ENCODE results near the gene ANKRD12.
"Not testable (repeated sequence)": the region's sequence is repeated elsewhere in the genome, so short reads cannot be mapped to it uniquely, and the experiment has no call there.

ANKRD12 gene

DNA sequence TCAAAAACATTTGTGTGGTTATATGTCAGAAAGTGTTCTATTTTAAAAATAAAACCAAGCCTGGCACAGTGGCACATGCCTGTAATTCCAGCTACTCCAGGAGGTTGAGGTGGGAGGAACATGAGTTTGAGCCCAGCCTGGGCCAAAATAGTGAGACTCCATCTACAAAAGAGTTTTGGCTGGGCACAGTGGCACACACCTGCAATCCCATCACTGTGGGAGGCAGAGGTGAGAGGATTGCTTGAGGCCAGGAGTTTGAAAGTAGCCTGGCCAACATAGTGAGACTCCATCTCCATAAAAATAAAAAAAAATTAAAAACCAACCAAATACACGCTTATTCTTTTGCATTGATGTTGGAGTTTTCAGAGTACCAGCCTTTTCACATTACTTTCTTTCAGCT lies 9.6 kb downstream of the ANKRD12 start:
- TF ChIP-seq POLR2A (IDR thresholded peaks at IDR 0.05; ENCODE audit: low read depth, low read length): no peak
- FAIRE-seq (no peak), DNase-seq (ENCODE audit: insufficient read length, low spot score) (no peak)

DNA sequence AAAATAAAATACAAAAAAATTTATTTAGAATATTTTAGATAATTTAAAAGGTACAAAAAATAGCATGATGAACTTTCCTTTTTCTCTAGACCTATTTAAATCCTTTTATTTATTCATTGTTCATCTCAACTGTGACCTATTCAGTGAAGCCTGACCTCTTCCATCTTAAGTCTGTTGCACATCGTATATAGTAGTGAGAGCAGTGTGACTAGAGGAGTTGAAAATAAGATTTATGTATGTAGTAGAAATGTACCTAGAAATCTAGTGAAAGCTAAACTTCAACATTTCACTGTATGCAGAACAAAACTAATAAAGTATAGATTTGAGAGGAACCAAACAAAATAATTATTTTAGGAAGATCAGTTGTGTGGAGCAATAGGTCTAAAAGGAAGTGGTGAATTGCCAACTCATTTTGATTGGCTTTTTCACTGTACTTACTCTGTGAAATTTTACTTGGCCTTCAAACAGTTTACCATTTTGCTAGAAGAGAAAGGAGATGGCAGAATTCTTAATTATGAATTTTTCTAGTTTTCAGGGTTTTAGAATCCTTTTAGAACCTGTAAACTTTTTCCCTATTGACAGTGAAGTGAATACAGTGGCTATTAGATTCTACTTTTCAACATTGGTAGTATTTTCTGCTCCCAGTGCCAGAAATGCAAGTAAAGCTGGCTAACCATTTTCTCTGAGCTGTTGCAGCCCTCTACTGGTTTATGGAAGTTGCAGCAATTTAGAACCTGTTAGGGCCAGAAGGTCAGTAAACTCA lies 11.0 kb downstream of the ANKRD12 start:
- TF ChIP-seq POLR2A (IDR thresholded peaks at IDR 0.05; ENCODE audit: low read depth, low read length): no peak
- FAIRE-seq (peak; percentile 96), DNase-seq (ENCODE audit: insufficient read length, low spot score) (peak; percentile 33)

DNA sequence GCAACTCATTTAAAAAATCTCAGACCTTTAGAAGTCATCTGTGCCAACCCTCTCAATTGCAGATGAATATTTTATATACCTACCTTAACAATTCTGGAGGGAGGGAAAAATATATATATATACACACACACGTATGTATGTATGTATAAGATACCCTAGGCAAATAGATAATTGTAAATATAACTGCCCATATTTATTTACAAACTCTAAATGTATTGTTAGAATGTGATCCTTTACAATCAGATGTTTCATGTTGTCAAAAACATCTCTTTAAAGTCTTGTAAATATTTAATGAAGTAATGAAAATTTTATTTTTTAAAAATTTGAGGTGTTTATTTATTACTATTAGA lies 11.6 kb downstream of the ANKRD12 start:
- no peak for TF ChIP-seq POLR2A (IDR thresholded peaks at IDR 0.05; ENCODE audit: low read depth, low read length)
- no peak for FAIRE-seq
- DNase-seq (ENCODE audit: insufficient read length, low spot score): no peak

DNA sequence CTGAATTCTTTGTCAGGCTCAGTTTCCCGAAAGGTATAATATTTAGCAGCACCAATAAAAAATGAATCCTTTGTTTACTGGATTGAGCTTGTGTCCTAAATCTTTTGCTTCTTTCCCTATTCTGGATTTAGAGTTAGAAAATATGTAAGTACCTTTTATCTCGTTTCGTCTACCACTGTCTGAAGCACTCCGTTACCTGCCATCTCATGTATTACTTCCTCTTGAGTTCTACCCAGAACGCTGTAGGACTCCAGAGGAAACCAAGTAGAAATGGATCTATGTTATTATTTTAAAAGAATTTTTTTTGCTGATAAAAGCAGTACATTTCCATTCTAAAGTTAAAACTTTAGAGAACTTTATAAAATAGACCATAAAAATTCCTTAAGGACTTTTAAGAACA lies 13.5 kb downstream of the ANKRD12 start:
- no peak for TF ChIP-seq POLR2A (IDR thresholded peaks at IDR 0.05; ENCODE audit: low read depth, low read length)
- DNase-seq (ENCODE audit: insufficient read length, low spot score) (no peak), FAIRE-seq (no peak)

DNA sequence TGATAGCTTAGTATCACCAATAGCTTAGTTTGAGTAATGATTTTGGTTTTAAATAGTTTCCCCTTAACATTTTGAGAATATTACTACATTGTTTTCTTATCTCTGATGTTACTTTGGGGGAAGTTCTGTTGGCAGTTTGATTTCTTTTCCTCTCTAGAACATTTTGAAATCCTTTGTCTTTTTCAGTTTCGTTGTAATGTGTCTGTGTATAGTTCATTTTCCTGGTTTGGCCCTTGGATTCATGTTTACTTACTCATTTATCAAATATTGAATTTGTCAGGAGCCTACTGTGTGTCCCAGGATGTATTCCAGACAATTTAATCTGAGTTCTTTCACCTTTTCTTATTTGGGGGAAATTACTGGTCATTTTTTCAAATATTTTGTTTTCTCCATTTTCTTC lies 16.7 kb downstream of the ANKRD12 start:
- DNase-seq (ENCODE audit: insufficient read length, low spot score) (no peak), FAIRE-seq (peak; percentile 61)
- TF ChIP-seq POLR2A (IDR thresholded peaks at IDR 0.05; ENCODE audit: low read depth, low read length): no peak

DNA sequence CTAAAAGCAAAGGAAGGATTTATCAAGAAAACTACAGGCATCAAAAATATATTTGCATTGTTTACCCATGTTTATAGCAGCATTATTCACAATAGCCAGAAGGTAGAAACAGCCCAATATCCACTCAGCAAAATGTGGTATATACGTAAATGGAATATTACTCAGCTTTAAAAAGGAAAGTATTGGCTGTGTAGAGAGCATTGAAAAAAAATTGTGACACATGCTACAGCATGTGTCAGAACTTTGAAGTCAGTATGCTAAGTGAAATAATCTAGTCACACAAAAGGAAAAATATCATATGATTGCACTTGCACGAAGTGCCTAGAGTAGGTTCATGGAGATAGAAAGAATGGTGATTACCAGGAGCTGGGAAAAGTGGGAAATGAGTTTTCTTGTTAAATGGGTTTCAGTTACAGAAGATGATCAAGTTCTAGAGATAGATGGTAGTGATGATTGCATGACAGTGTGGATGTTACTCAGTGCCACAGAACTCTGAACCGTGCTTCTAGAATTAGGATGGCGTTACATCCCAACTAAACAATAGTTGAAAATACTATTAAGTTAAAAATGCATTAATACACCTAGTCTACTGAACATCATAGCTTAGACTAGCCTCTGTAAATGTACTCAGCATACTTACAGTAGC lies 20.1 kb downstream of the ANKRD12 start:
- TF ChIP-seq POLR2A (IDR thresholded peaks at IDR 0.05; ENCODE audit: low read depth, low read length): no peak
- no peak for DNase-seq (ENCODE audit: insufficient read length, low spot score)
- no peak for FAIRE-seq

DNA sequence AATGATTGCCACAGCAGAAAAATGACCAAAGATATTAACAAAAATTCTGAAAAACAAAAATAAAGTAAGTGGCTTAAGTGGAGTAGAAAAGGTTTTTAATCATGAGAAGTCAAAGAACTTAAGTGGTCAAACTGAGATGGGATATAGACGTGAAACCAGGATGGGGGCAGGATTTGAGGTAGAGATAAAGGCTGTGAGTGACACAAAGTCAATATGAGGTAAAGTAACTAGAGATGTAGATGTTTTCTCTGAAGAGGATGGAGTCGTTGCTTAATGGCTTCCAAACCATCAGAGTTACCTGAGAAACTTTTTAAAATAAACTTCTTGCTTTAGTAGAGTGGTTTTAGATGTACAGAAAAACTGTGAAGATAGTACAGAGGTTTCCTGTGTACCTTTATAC lies 21.2 kb downstream of the ANKRD12 start:
- TF ChIP-seq POLR2A (IDR thresholded peaks at IDR 0.05; ENCODE audit: low read depth, low read length): no peak
- DNase-seq (ENCODE audit: insufficient read length, low spot score) (no peak), FAIRE-seq (no peak)

DNA sequence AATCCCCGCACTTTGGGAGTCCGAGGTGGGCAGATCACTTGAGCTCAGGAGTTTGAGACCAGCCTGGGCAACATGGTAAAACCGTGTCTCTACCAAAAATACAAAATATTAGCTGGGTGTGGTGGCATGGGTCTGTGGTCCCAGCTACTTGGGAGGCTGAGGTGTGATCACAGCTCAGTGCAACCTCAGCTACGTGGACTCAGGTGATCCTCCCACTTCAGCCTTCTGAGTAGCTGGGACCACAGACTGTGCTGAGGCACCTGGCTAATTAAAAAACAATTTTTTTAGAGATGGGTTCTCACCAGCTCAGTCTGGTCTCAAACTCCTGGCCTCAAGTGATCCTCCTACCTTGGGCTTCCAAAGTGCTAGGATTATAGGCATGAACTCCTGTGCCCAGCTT lies 23.4 kb downstream of the ANKRD12 start:
- DNase-seq (ENCODE audit: insufficient read length, low spot score): no peak
- no peak for FAIRE-seq
- no peak for TF ChIP-seq POLR2A (IDR thresholded peaks at IDR 0.05; ENCODE audit: low read depth, low read length)

DNA sequence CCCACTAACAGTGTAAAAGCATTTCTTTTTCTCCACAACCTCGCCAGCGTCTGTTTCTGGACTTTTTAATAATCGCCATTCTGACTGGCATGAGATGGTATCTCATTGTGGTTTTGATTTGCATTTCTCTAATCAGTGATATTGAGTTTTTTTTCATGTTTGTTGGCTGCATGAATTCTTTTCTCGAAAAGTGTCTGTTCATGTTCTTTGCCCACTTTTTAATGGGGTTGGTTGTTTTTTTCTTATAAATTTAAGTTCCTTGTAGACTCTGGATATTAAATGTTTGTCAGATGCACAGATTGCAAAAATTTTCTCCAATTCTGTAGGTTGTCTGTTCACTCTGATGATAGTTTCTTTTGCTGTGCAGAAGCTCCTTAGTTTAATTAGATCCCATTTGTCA lies 26.1 kb downstream of the ANKRD12 start:
- DNase-seq (ENCODE audit: insufficient read length, low spot score); FAIRE-seq: not testable (repeated sequence)

DNA sequence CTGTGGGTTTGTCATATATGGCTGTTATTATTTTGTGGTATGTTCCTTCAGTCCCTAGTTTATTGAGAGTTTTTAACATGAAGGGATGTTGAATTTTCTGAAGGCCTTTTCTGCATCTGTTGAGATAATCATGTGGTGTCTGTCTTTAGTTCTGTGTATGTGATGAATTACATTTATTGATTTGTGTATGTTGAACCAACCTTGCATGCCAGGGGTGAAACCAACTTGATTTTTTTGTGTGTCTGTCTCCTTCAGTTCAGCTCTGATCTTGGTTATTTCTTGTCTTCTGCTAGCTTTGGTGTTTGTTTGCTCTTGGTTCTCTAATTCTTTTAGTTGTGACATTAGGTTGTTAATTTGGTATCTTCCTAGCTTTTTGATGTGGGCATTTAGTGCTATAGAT lies 27.6 kb downstream of the ANKRD12 start:
- FAIRE-seq: peak; percentile 50
- DNase-seq (ENCODE audit: insufficient read length, low spot score): not testable (repeated sequence)

DNA sequence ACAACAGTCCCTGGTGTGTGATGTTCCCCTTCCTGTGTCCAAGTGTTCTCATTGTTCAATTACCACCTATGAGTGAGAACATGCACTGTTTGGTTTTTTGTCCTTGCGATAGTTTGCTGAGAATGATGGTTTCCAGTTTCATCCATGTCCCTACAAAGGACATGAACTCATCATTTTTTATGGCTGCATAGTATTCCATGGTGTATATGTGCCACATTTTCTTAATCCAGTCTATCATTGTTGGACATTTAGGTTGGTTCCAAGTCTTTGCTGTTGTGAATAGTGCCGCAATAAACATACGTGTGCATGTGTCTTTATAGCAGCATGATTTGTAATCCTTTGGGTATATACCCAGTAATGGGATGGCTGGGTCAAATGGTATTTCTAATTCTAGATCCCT lies 29.3 kb downstream of the ANKRD12 start:
- not testable (repeated sequence) for FAIRE-seq; DNase-seq (ENCODE audit: insufficient read length, low spot score)

DNA sequence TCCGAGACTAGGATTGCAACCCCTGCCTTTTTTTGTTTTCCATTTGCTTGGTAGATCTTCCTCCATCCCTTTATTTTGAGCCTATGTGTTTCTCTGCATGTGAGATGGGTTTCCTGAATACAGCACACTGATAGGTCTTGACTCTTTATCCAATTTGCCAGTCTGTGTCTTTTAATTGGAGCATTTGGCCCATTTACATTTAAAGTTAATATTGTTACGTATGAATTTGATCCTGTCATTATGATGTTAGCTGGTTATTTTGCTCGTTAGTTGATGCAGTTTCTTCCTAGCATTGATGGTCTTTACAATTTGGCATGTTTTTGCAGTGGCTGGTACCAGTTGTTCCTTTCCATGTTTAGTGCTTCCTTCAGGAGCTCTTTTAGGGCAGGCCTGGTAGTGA lies 32.9 kb downstream of the ANKRD12 start:
- not testable (repeated sequence) for DNase-seq (ENCODE audit: insufficient read length, low spot score); FAIRE-seq

DNA sequence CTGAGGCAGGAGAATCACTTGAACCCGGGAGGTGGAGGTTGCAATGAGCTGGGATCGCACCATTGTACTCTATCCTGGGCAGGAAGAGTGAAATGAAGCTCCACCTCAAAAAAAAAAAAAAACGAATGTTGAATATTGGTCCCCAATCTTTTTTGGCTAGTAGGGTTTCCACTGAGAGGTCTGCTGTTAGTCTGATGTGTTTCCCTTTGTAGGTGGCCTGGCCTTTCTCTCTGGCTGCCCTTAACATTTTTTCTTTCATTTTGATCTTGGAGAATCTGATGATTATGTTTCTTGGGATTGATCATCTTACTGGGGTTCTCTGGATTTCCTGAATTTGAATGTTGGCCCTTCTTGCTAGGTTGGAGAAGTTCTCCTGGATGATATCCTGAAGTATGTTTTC lies 35.3 kb downstream of the ANKRD12 start:
- FAIRE-seq; DNase-seq (ENCODE audit: insufficient read length, low spot score): not testable (repeated sequence)

DNA sequence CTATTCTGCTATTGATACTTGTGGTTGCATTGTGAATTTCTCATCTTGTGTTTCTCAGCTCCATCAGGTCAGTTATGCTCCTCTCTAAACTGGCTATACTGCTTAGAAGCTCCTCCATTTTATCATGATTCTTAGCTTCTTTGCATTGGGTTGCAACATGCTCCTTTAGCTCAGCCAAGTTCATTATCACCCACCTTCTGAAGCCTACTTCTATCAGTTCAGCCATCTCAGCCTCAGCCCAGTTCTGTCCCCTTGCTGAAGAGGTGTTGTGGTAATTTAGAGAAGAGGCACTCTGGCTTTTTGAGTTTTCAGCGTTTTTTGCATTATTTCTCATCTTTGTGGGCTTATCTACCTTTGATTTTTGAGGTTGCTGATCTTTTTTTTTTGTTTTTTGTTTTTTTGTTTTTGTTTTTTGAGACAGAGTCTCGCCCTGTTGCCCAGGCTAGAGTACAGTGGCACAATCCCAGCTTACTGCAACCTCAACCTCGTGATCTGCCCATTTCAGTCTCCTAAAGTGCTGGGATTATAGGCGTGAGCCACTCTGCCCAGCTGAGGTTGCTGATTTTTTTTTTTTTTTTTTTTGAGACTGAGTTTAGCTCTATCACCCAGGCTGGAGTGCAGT lies 36.0 kb downstream of the ANKRD12 start:
- TF ChIP-seq POLR2A (IDR thresholded peaks at IDR 0.05; ENCODE audit: low read depth, low read length): no peak
- FAIRE-seq: peak; percentile 20
- DNase-seq (ENCODE audit: insufficient read length, low spot score): no peak

DNA sequence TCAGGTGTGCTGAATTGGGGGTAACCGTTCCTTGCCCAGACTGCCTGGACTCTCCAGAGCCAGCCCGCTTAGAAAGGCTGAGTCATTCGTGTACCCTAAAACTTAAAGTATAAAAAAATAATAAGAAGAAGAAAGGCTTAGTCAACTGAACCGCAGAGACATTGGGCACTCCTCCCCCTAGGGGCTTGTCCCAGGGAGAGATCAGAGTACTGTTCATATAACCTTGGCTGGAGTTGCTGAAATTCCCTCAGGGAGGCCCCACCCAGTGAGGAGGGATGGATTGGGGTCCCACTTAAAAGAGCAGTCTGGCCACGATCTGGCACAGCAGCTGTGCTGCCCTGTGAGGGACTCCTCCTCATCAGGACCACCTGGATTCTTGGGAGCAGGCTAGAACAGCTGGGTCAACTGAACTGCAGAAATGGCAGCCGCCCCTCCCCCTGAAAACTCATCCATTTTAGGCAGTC lies 37.2 kb downstream of the ANKRD12 start:
- DNase-seq (ENCODE audit: insufficient read length, low spot score) (no peak), FAIRE-seq (no peak)
- TF ChIP-seq POLR2A (IDR thresholded peaks at IDR 0.05; ENCODE audit: low read depth, low read length): no peak

All from H54 (cell line).